Muscle layer of duodenum (tissue), 2 donors: ENCODE measurements around the gene CDH13.

Experiments used
- H3K27ac ChIP-seq: one replicate; pipeline ENCODE4 v1.7.0; 2013; ENCODE audit warnings: mild to moderate bottlenecking, low read length
- H3K27me3 ChIP-seq: one replicate; pipeline ENCODE4 v1.7.0; 2013; ENCODE audit warnings: low read depth, mild to moderate bottlenecking, control low read depth, low read length
- H3K36me3 ChIP-seq, 2 donors: one replicate each; pipeline ENCODE4 v1.7.0; 2013; ENCODE audit warnings: low read length in 2 of 2, control low read depth in 1 of 2, mild to moderate bottlenecking in 1 of 2; ENCODE audit not compliant: insufficient read depth in 2 of 2, control insufficient read depth in 1 of 2
- H3K4me1 ChIP-seq, 2 donors: one replicate each; pipeline ENCODE4 v1.7.0; 2013; ENCODE audit warnings: low read length in 2 of 2, mild to moderate bottlenecking in 2 of 2, control low read depth in 1 of 2, moderate library complexity in 1 of 2; ENCODE audit not compliant: insufficient read depth in 2 of 2, control insufficient read depth in 1 of 2
- H3K4me3 ChIP-seq, 2 donors: one replicate each; pipeline ENCODE4 v1.7.0; 2013; ENCODE audit warnings: low read length in 2 of 2, low read depth in 1 of 2, mild to moderate bottlenecking in 1 of 2
- H3K9me3 ChIP-seq, 2 donors: one replicate each; pipeline ENCODE4 v1.7.0; 2013; ENCODE audit warnings: low read length in 2 of 2, control low read depth in 1 of 2, mild to moderate bottlenecking in 1 of 2; ENCODE audit not compliant: control insufficient read depth in 1 of 2
- donor health status: healthy.

The CDH13 gene

DNA sequence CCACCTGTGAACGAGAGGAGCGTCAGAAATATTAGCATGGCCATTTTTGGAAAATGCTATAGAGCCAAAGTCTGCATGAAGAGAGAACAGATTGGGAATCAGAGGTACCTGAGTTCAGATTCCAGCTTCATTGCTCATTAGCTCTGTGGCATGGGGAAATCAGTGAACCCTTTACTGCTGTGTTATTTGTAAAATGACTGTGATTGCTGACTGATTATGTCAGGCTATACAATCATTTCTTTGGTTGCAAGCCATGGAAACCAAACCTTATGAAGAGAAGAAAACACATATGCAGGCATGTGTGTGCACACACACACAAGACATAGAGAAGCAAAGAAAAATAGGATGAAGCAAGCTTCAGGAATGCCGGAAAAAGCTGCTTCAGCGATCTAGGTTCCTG lies 1079.6 kb downstream of the CDH13 start:
- Histone ChIP-seq H3K4me3 (no peak overlapping the region), H3K4me1 (no peaks in the 10 kb centered on the region), H3K27ac (no peak overlapping the region), H3K9me3 (no peaks in the 10 kb centered on the region), H3K36me3 (no peaks in the 10 kb centered on the region), H3K27me3 (no peaks in the 10 kb centered on the region)

DNA sequence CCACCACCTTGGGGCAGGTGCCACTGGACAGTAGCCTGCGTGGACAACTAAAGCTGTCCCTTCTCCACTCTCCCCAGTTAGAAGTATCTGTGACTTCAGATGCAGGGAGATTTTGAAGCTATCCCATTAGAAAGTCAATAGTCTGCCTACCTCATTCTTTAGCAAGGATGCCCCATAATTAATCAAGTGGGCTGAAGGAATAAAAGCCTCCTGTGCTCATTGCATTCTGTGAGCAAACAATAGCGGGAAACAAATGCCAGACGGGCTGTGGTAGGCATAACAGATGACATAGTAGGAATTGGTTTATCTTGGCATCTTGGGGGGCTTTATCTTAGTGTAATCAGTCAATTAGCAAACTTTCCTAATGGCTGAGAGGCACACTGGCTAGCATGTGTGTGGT lies 1084.3 kb downstream of the CDH13 start:
- Histone ChIP-seq H3K36me3 (no peaks in the 10 kb centered on the region), H3K27me3 (no peaks in the 10 kb centered on the region), H3K9me3 (no peaks in the 10 kb centered on the region), H3K27ac (no peak overlapping the region), H3K4me1 (no peaks in the 10 kb centered on the region), H3K4me3 (no peak overlapping the region)

GRCh38 chr16:83713597-83713996 lies 1086.8 kb downstream of the CDH13 start:
- no peak overlapping the region for H3K27ac ChIP-seq
- no peaks in the 10 kb centered on the region for H3K4me1 ChIP-seq
- H3K9me3 ChIP-seq: no peaks in the 10 kb centered on the region
- no peaks in the 10 kb centered on the region for H3K36me3 ChIP-seq
- no peak overlapping the region for H3K4me3 ChIP-seq
- no peaks in the 10 kb centered on the region for H3K27me3 ChIP-seq

DNA sequence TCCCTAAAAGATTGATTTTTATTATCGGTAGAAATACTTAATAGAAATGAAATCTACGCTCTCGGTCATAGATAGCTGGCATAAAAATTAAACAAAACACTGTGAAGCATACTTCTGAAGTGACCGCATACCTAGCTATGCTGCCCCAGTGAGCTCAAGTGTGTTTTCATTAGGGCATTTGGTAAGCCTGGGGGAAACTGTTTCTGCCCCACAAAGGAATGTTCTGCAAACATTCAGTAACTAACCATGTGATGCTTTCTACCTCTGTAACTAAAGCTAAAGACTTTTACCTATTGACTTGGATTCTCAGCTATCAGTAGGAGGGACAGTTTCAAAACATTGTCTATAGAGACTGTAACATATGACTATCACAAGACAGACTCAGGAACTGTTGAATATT lies 1087.5 kb downstream of the CDH13 start:
- H3K36me3 ChIP-seq: no peaks in the 10 kb centered on the region
- no peaks in the 10 kb centered on the region for H3K9me3 ChIP-seq
- no peaks in the 10 kb centered on the region for H3K4me1 ChIP-seq
- no peak overlapping the region for H3K4me3 ChIP-seq
- no peaks in the 10 kb centered on the region for H3K27me3 ChIP-seq
- H3K27ac ChIP-seq: no peak overlapping the region

- H3K27me3 ChIP-seq: no peaks in the 10 kb centered on the region
- H3K4me1 ChIP-seq: no peaks in the 10 kb centered on the region
- no peaks in the 10 kb centered on the region for H3K36me3 ChIP-seq
- no peaks in the 10 kb centered on the region for H3K9me3 ChIP-seq
- no peak overlapping the region for H3K4me3 ChIP-seq
- no peak overlapping the region for H3K27ac ChIP-seq
Observed at GRCh38 chr16:83715217-83715920, 1088.6 kb downstream of the CDH13 start.

DNA sequence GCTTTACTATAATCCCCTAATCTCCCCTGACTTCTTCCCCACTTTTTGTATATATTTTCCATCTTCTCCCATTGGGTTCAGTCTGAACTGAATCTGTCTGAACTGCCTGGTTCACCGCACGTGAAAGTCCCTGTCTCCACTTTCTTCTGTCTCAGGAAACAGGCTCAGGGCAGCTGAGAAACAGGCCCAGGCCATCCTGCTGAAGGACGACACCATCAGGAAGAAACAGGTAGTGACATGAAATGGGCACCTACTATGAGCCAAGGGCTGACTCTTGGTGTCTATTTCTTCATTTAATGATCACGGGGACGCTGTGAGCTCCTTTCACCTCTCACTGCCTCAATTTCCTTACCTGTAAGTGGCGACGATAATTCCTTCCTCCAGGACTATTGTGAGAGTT lies 1090.5 kb downstream of the CDH13 start:
- Histone ChIP-seq H3K27ac (no peak overlapping the region), H3K4me3 (no peak overlapping the region), H3K27me3 (no peaks in the 10 kb centered on the region), H3K36me3 (no peaks in the 10 kb centered on the region), H3K4me1 (no peaks in the 10 kb centered on the region), H3K9me3 (no peaks in the 10 kb centered on the region)

- no peaks in the 10 kb centered on the region for H3K36me3 ChIP-seq
- no peaks in the 10 kb centered on the region for H3K9me3 ChIP-seq
- no peaks in the 10 kb centered on the region for H3K4me1 ChIP-seq
- no peaks in the 10 kb centered on the region for H3K27me3 ChIP-seq
- no peak overlapping the region for H3K4me3 ChIP-seq
- H3K27ac ChIP-seq: no peak overlapping the region
Observed at GRCh38 chr16:83717814-83718213, 1091.0 kb downstream of the CDH13 start.

DNA sequence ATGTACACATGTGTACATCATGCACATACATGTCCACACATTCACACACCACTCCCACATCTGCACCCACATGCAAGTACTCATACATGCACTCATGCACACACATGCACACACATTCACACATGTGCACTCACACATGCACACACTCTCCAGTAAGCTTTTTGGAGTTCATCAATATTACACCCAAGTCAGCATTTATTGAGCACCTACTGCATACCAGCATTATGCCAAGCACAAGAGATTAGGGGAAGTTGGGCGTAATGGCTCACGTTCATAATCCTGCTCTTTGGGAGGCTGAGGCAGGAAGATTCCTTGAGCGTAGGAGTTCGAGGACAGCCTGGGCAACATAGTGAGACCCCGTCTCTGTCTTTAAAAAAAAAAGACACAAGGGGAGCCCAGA lies 1093.4 kb downstream of the CDH13 start:
- H3K9me3 ChIP-seq: no peaks in the 10 kb centered on the region
- H3K4me1 ChIP-seq: no peaks in the 10 kb centered on the region
- H3K36me3 ChIP-seq: no peaks in the 10 kb centered on the region
- H3K27ac ChIP-seq: no peak overlapping the region
- H3K4me3 ChIP-seq: no peak overlapping the region
- no peaks in the 10 kb centered on the region for H3K27me3 ChIP-seq

DNA sequence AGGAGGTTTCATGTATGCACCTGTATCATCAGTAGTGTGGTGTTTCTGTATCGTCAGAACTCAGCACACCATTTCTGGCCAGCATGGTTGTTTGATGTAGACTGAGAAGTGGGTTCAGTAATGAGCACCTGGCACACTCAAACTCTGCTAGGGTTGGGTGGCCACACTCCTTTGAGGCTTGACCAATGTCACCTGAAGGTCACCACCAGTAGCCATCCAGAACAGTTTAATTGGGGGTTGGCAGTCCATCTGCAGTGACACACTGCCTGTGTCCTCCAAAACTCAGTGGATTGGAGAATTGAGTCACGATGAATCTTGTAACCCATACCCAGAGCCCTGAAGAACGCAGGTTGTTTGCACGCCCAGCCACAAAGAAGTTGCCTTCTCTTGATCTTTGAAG lies 1094.2 kb downstream of the CDH13 start:
- H3K9me3 ChIP-seq: no peaks in the 10 kb centered on the region
- H3K27me3 ChIP-seq: no peaks in the 10 kb centered on the region
- no peak overlapping the region for H3K4me3 ChIP-seq
- H3K36me3 ChIP-seq: no peaks in the 10 kb centered on the region
- H3K27ac ChIP-seq: no peak overlapping the region
- H3K4me1 ChIP-seq: no peaks in the 10 kb centered on the region

DNA sequence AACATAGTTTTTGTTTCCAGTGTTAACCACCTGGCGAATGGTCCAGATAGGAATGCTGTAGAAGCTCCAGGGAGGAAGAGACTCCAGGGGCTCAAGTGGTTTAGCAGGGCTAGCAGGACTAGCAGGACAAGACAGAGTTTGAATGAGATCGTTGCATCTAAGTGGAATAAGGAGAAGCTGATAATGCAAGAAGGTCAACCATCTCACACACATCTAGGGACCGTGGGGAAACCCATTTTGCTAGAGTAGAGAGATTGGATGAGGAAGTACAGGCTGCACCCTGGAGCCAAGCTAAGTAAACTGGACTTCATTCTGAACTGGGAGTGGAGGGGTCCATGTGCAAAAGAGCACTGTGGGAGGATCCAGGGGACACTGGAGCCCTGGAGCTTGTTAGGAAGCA lies 1094.9 kb downstream of the CDH13 start:
- Histone ChIP-seq H3K4me1 (no peaks in the 10 kb centered on the region), H3K9me3 (no peaks in the 10 kb centered on the region), H3K4me3 (no peak overlapping the region), H3K27ac (no peak overlapping the region), H3K27me3 (no peaks in the 10 kb centered on the region), H3K36me3 (no peaks in the 10 kb centered on the region)

GRCh38 chr16:83722456-83723183 lies 1095.9 kb downstream of the CDH13 start:
- Histone ChIP-seq H3K9me3 (no peaks in the 10 kb centered on the region), H3K27me3 (no peaks in the 10 kb centered on the region), H3K4me3 (no peak overlapping the region), H3K4me1 (no peaks in the 10 kb centered on the region), H3K27ac (no peak overlapping the region), H3K36me3 (no peaks in the 10 kb centered on the region)

GRCh38 chr16:83723244-83723643 lies 1096.5 kb downstream of the CDH13 start:
- Histone ChIP-seq H3K4me1 (no peaks in the 10 kb centered on the region), H3K4me3 (no peak overlapping the region), H3K36me3 (no peaks in the 10 kb centered on the region), H3K27ac (no peak overlapping the region), H3K27me3 (no peaks in the 10 kb centered on the region), H3K9me3 (no peaks in the 10 kb centered on the region)
